Common myeloid progenitor, CD34-positive (primary cell): ENCODE data around the gene SLC25A17.

ENCODE experiments used
- CTCF ChIA-PET: fragments of 350-600 bp; sonication (Branson Sonifier 250); formaldehyde crosslinking; loops from one replicate; lab custom pipeline; 2021; ENCODE audit warnings: antibody characterized with exemption; lab: Charles Lee
- POLR2A ChIA-PET: fragments of 350-600 bp; sonication (Branson Sonifier 250); formaldehyde crosslinking; loops from one replicate; lab custom pipeline; 2021; ENCODE audit warnings: antibody characterized with exemption; lab: Charles Lee
- DNase-seq, 3 donors: peaks; one replicate each; pipeline versions ENCODE4 v3.0.0 to v3.0.0-alpha.2; 2013
- H3K27ac ChIP-seq, 2 experiments: 1 replicate in 1 of 2; 2 replicates in 1 of 2; pipeline ENCODE4 v1.7.0; 2013; ENCODE audit warnings: inconsistent platforms in 2 of 2, low read length in 2 of 2, mild to moderate bottlenecking in 2 of 2, low read depth in 1 of 2, moderate library complexity in 1 of 2; ENCODE audit not compliant: severe bottlenecking in 2 of 2, insufficient read depth in 1 of 2, poor library complexity in 1 of 2
- H3K27me3 ChIP-seq, 5 experiments: replicated peaks in 2 of 5; 1 replicate in 3 of 5; 2 replicates in 2 of 5; pipeline versions ENCODE4 v1.6.1 to v1.7.0; 2013; ENCODE audit warnings: low read length in 4 of 5, mild to moderate bottlenecking in 2 of 5, moderate library complexity in 2 of 5, inconsistent platforms in 1 of 5; ENCODE audit not compliant: insufficient read depth in 5 of 5, control insufficient read depth in 4 of 5
- H3K36me3 ChIP-seq, 4 experiments: 1 replicate in 2 of 4; 2 replicates in 2 of 4; pipeline versions ENCODE4 v1.6.1 to v1.7.0; 2013; ENCODE audit warnings: low read length in 3 of 4, control low read depth in 1 of 4, mild to moderate bottlenecking in 1 of 4; ENCODE audit not compliant: control insufficient read depth in 4 of 4, insufficient read depth in 4 of 4
- H3K4me1 ChIP-seq, 4 experiments: 1 replicate in 3 of 4; 2 replicates in 1 of 4; pipeline versions ENCODE4 v1.6.1 to v1.7.1; 2013; ENCODE audit warnings: low read length in 3 of 4, mild to moderate bottlenecking in 3 of 4, control low read depth in 1 of 4, inconsistent platforms in 1 of 4, moderate library complexity in 1 of 4; ENCODE audit not compliant: control insufficient read depth in 4 of 4, insufficient read depth in 4 of 4; ENCODE audit errors: control extremely low read depth in 1 of 4
- H3K4me3 ChIP-seq, 7 experiments: 1 replicate in 4 of 7; 2 replicates in 3 of 7; pipeline versions ENCODE4 v1.5.1 to v1.7.0; 2013; ENCODE audit warnings: mild to moderate bottlenecking in 7 of 7, low read length in 6 of 7, moderate library complexity in 6 of 7, inconsistent platforms in 2 of 7, low read depth in 2 of 7, control low read depth in 1 of 7; ENCODE audit not compliant: insufficient read depth in 4 of 7, control insufficient read depth in 1 of 7; ENCODE audit errors: extremely low read depth in 1 of 7
- H3K9me3 ChIP-seq, 5 experiments: 1 replicate in 4 of 5; 2 replicates in 1 of 5; pipeline versions ENCODE4 v1.6.1 to v1.7.1; 2013; ENCODE audit warnings: low read length in 4 of 5, mild to moderate bottlenecking in 2 of 5, inconsistent platforms in 1 of 5, low read depth in 1 of 5, moderate library complexity in 1 of 5; ENCODE audit not compliant: control insufficient read depth in 4 of 5, insufficient read depth in 2 of 5; ENCODE audit errors: control extremely low read depth in 1 of 5
- WGBS: methylation state at CpG from one replicate; pipeline ENCODE4 v1.1.5; 2013; ENCODE audit not compliant: insufficient coverage; 5-methylcytosine and 5-hydroxymethylcytosine counted together

SLC25A17 gene

GRCh38 chr22:40733919-40734318, 85.2 kb downstream of the SLC25A17 start:
- Histone ChIP-seq H3K36me3 (no peaks in the 10 kb centered on the region), H3K27me3 (no peaks in the 10 kb centered on the region), H3K4me3 (no peak overlapping the region), H3K27ac (no peak overlapping the region), H3K9me3 (no peaks in the 10 kb centered on the region), H3K4me1 (peaks cover 0 to 34% (median 18%) of the 10 kb centered on the region in 4 experiments)
- DNase-seq: no peak
- 96% methylated on average over 4 of the region's 4 CpGs for WGBS
- POLR2A ChIA-PET: no interaction called here
- CTCF ChIA-PET: interaction anchor here (0.9 to 1.1 kb wide), 2 partner anchors 19 to 49 kb away, joined by 3 read pairs; no protein-coding TSS in a partner anchor

GRCh38 chr22:40732999-40733292, 86.2 kb downstream of the SLC25A17 start:
- H3K9me3 ChIP-seq: no peaks in the 10 kb centered on the region
- H3K4me3 ChIP-seq: no peak overlapping the region
- ChIA-PET CTCF (interaction anchor here (0.5 to 1.4 kb wide), 2 partner anchors 9 to 49 kb away, joined by 3 to 6 read pairs; no protein-coding TSS in a partner anchor), POLR2A (interaction anchor here (0.6 kb wide), 1 partner anchor 206 kb away, joined by 8 read pairs; no protein-coding TSS in a partner anchor)
- H3K27me3 ChIP-seq: no peaks in the 10 kb centered on the region
- no peaks in the 10 kb centered on the region for H3K36me3 ChIP-seq
- no peak overlapping the region for H3K27ac ChIP-seq
- no peak for DNase-seq
- H3K4me1 ChIP-seq: peaks cover 0 to 44% (median 27%) of the 10 kb centered on the region in 4 experiments
- WGBS: 35% methylated on average over 1 of the region's 2 CpGs

GRCh38 chr22:40729284-40729683, 89.9 kb downstream of the SLC25A17 start:
- peaks cover 0 to 51% (median 27%) of the 10 kb centered on the region in 4 experiments for H3K4me1 ChIP-seq
- H3K4me3 ChIP-seq: no peak overlapping the region
- POLR2A ChIA-PET: interaction anchor here (0.5 to 1.1 kb wide), 3 partner anchors 12 to 30 kb away, joined by 3 to 4 read pairs (median 3); no protein-coding TSS in a partner anchor
- H3K9me3 ChIP-seq: no peaks in the 10 kb centered on the region
- DNase-seq: no peak
- H3K36me3 ChIP-seq: no peaks in the 10 kb centered on the region
- CTCF ChIA-PET: interaction anchor here (0.8 to 3.4 kb wide), 7 partner anchors 9 to 44 kb away, joined by 3 to 24 read pairs (median 4); no protein-coding TSS in a partner anchor
- no peak overlapping the region for H3K27ac ChIP-seq
- WGBS: 98% methylated on average over 5 of the region's 6 CpGs
- H3K27me3 ChIP-seq: no peaks in the 10 kb centered on the region

GRCh38 chr22:40728731-40729189, 90.4 kb downstream of the SLC25A17 start:
- ChIA-PET POLR2A (interaction anchor here (0.6 to 1.1 kb wide), 3 partner anchors 11 to 17 kb away, joined by 3 to 7 read pairs (median 4); no protein-coding TSS in a partner anchor), CTCF (interaction anchor here (0.8 to 3.4 kb wide), 6 partner anchors 9 to 46 kb away, joined by 3 to 24 read pairs (median 4); no protein-coding TSS in a partner anchor)
- Histone ChIP-seq H3K27me3 (no peaks in the 10 kb centered on the region), H3K36me3 (no peaks in the 10 kb centered on the region), H3K27ac (peak overlapping the region in 1 of 2 experiments; percentile 32), H3K9me3 (no peaks in the 10 kb centered on the region), H3K4me3 (no peak overlapping the region), H3K4me1 (peaks cover 0 to 51% (median 27%) of the 10 kb centered on the region in 4 experiments)
- DNase-seq: peak; percentile 48 to 74 (median 66)
- 61% methylated on average over 10 of the region's 13 CpGs for WGBS

- no peaks in the 10 kb centered on the region for H3K9me3 ChIP-seq
- H3K27ac ChIP-seq: peak overlapping the region in 1 of 2 experiments; percentile 32
- peaks cover 0 to 50% (median 27%) of the 10 kb centered on the region in 4 experiments for H3K4me1 ChIP-seq
- no peaks in the 10 kb centered on the region for H3K27me3 ChIP-seq
- H3K4me3 ChIP-seq: no peak overlapping the region
- no peaks in the 10 kb centered on the region for H3K36me3 ChIP-seq
- ChIA-PET CTCF (interaction anchor here (0.8 to 3.4 kb wide), 5 partner anchors 8 to 45 kb away, joined by 3 to 24 read pairs (median 4); no protein-coding TSS in a partner anchor), POLR2A (interaction anchor here (0.6 to 1.1 kb wide), 3 partner anchors 11 to 16 kb away, joined by 3 to 7 read pairs (median 4); no protein-coding TSS in a partner anchor)
- no peak for DNase-seq
- WGBS: 96% methylated on average over 10 of the region's 14 CpGs
Measured at GRCh38 chr22:40727964-40728615, 91.1 kb downstream of the SLC25A17 start.

GRCh38 chr22:40727070-40727963, 91.8 kb downstream of the SLC25A17 start:
- ChIA-PET POLR2A (interaction anchor here (0.7 kb wide), 1 partner anchor 67 kb away, joined by 3 read pairs; no protein-coding TSS in a partner anchor), CTCF (interaction anchor here (0.5 to 3.4 kb wide), 3 partner anchors 11 to 44 kb away, joined by 3 to 24 read pairs (median 3); no protein-coding TSS in a partner anchor)
- H3K27ac ChIP-seq: no peak overlapping the region
- no peak for DNase-seq
- no peaks in the 10 kb centered on the region for H3K9me3 ChIP-seq
- H3K4me3 ChIP-seq: no peak overlapping the region
- WGBS: 98% methylated on average over 7 of the region's 11 CpGs
- peaks cover 0 to 42% (median 21%) of the 10 kb centered on the region in 4 experiments for H3K4me1 ChIP-seq
- H3K27me3 ChIP-seq: no peaks in the 10 kb centered on the region
- H3K36me3 ChIP-seq: no peaks in the 10 kb centered on the region
